SU-DHL-6 (cell line): ENCODE measurements around the gene ABHD15.

Source experiments
- H2AFZ ChIP-seq: fragments of 200-600 bp; sonication (generic); 2 replicates; pipeline ENCODE4 v1.6.1; 2014; ENCODE audit warnings: low read depth, mild to moderate bottlenecking, moderate library complexity, mixed read lengths, antibody characterized with exemption, low read length; ENCODE audit not compliant: severe bottlenecking
- H3F3A ChIP-seq: fragments of 200-600 bp; shearing (Covaris generic); 2 replicates; pipeline ENCODE4 v1.6.0; 2016; ENCODE audit warnings: antibody characterized with exemption, mild to moderate bottlenecking; ENCODE audit not compliant: insufficient read depth
- H3K27ac ChIP-seq: fragments of 200-600 bp; sonication (generic); 2 replicates; pipeline ENCODE4 v1.5.1; 2016; ENCODE audit warnings: low read depth, mild to moderate bottlenecking, low read length, moderate library complexity, mixed read lengths
- H3K27me3 ChIP-seq: fragments of 200-600 bp; sonication (generic), shearing (Covaris generic); 2 replicates; pipeline ENCODE4 v1.6.0; 2014; ENCODE audit warnings: mild to moderate bottlenecking, low read length
- H3K36me3 ChIP-seq: fragments of 200-600 bp; sonication (generic); 2 replicates; pipeline ENCODE4 v1.6.1; 2014; ENCODE audit warnings: mild to moderate bottlenecking, low read length, mixed read lengths
- H3K4me2 ChIP-seq: fragments of 300-600, 200-600 bp; shearing (Covaris generic), sonication (generic); 2 replicates; pipeline ENCODE4 v1.6.0; 2014; ENCODE audit warnings: low read length, low read depth, mild to moderate bottlenecking; ENCODE audit not compliant: poor library complexity, severe bottlenecking
- H3K4me3 ChIP-seq: fragments of 200-600 bp; sonication (generic); 2 replicates; pipeline ENCODE4 v1.5.1; 2014; ENCODE audit warnings: antibody characterized with exemption, low read length, mild to moderate bottlenecking, mixed read lengths; ENCODE audit not compliant: insufficient read depth, poor library complexity, severe bottlenecking
- H3K79me2 ChIP-seq: fragments of 200-600 bp; sonication (generic); 2 replicates; pipeline ENCODE4 v1.6.1; 2014; ENCODE audit warnings: mild to moderate bottlenecking, low read length, moderate library complexity; ENCODE audit not compliant: insufficient read depth
- H3K9ac ChIP-seq: fragments of 200-600 bp; sonication (generic); 2 replicates; pipeline ENCODE4 v1.7.0; 2014; ENCODE audit warnings: mild to moderate bottlenecking, low read length
- H3K9me2 ChIP-seq: fragments of 200-600 bp; sonication (generic); replicated peaks from 2 replicates; pipeline ENCODE4 v1.6.1; 2014; ENCODE audit warnings: low read length; ENCODE audit not compliant: insufficient read depth
- H3K9me3 ChIP-seq: fragments of 200-600 bp; sonication (generic); 2 replicates; pipeline ENCODE4 v1.6.1; 2014; ENCODE audit warnings: low read length, mixed read lengths; ENCODE audit not compliant: insufficient read depth
- H4K20me1 ChIP-seq: fragments of 200-600 bp; sonication (generic); 2 replicates; pipeline ENCODE4 v1.6.1; 2014; ENCODE audit warnings: low read depth, mild to moderate bottlenecking, antibody characterized with exemption, low read length, moderate library complexity, mixed read lengths
- CTCF ChIP-seq: fragments of 200-600 bp; sonication (generic); IDR thresholded peaks from one replicate; pipeline ENCODE4 v1.5.1; 2017; ENCODE audit warnings: antibody characterized with exemption, mild to moderate bottlenecking, low read length, moderate library complexity; ENCODE audit not compliant: insufficient read depth, poor library complexity, severe bottlenecking
- EZH2phosphoT487 ChIP-seq: fragments of 200-600 bp; sonication (generic), shearing (Covaris generic); conservative IDR thresholded peaks from 2 replicates; pipeline ENCODE4 v1.6.1; 2018; ENCODE audit warnings: mild to moderate bottlenecking, antibody characterized with exemption, low read length, moderate library complexity, mixed read lengths

The ABHD15 gene

GRCh38 chr17:29603109-29603674, 36.4 kb upstream of the ABHD15 start:
- Histone ChIP-seq H3K4me3 (no peak overlapping the region), H3F3A (no peaks in the 10 kb centered on the region), H3K9me3 (no peaks in the 10 kb centered on the region), H3K9ac (no peak overlapping the region), H3K36me3 (no peaks in the 10 kb centered on the region), H3K27me3 (no peaks in the 10 kb centered on the region), H2AFZ (no peak overlapping the region), H3K9me2 (no peaks in the 10 kb centered on the region), H3K27ac (no peak overlapping the region), H4K20me1 (no peaks in the 10 kb centered on the region), H3K79me2 (0 out of 2 replicates have a peak, but pooled peaks cover 3% of the 10 kb centered on the region), H3K4me2 (no peak overlapping the region)
- TF ChIP-seq EZH2phosphoT487 (no peak), CTCF (no peak)

GRCh38 chr17:29597361-29598172, 30.7 kb upstream of the ABHD15 start:
- Histone ChIP-seq H3K9me2 (no peaks in the 10 kb centered on the region), H3K4me2 (no peak overlapping the region), H2AFZ (no peak overlapping the region), H3K9me3 (no peaks in the 10 kb centered on the region), H3K36me3 (no peaks in the 10 kb centered on the region), H3K4me3 (no peak overlapping the region), H3K9ac (no peak overlapping the region), H3K27me3 (no peaks in the 10 kb centered on the region), H3F3A (peaks cover 2% of the 10 kb centered on the region), H3K27ac (no peak overlapping the region), H4K20me1 (no peaks in the 10 kb centered on the region; the same call in 1 of the 2 replicates), H3K79me2 (no peaks in the 10 kb centered on the region)
- TF ChIP-seq EZH2phosphoT487, result no peak
- TF ChIP-seq CTCF, result no peak

GRCh38 chr17:29596811-29597210, 30.0 kb upstream of the ABHD15 start:
- Histone ChIP-seq H3K9ac (no peak overlapping the region), H3K79me2 (no peaks in the 10 kb centered on the region), H4K20me1 (no peaks in the 10 kb centered on the region; the same call in 1 of the 2 replicates), H3K9me3 (no peaks in the 10 kb centered on the region), H3K4me2 (no peak overlapping the region), H3K4me3 (no peak overlapping the region), H3K9me2 (no peaks in the 10 kb centered on the region), H2AFZ (no peak overlapping the region), H3K36me3 (no peaks in the 10 kb centered on the region), H3K27me3 (no peaks in the 10 kb centered on the region), H3K27ac (no peak overlapping the region), H3F3A (peaks cover 10% of the 10 kb centered on the region)
- TF ChIP-seq CTCF, result no peak
- TF ChIP-seq EZH2phosphoT487, result no peak
